GM19397 (cell line): Measurements from ENCODE around the gene RAB27A.
"Not testable (repeated sequence)": the region's sequence is repeated elsewhere in the genome, so short reads cannot be mapped to it uniquely, and the experiment has no call there.

Source experiments
- ATAC-seq: cut with Tn5 transposase; IDR thresholded peaks from one replicate; pipeline ENCODE4 v1.9.1; 2021; ENCODE audit warnings: mild to moderate bottlenecking, moderate library complexity; ENCODE audit not compliant: unreplicated experiment

The RAB27A gene

GRCh38 chr15:55282284-55282833 lies 7.3 kb downstream of the RAB27A start:
- ATAC-seq = no peak

DNA sequence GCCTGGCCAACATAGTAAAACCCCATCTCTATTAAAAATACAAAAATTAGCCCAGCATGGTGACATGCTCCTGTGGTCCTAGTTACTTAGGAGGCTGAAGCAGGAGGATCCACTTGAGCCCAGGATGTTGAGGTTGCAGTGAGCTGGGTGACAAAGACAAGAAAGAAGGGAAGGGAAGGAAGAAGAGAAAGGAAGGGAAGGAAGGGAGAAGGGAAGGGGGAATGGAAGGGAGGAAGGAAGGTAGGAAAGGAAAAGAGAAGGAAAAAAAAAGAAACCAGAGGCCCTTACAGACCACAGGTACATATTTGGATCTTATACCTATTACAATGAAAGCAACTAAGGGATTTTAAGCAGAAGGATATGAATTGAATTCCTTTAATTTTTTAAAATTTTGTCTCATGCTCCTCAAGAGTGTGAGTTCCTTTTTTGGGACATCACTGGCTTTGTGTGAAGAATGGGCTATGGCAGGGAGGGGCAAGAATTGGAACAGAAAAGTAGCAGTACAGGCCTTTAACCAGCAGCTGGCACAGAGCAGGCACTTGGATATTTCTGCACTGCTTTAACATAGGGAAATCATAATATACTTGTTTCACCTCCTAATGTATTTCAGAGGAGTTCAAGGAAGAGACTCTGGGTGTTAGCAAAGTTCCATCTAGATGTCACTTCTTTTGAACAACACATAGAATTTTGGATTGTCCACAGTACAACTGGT lies 7.9 kb downstream of the RAB27A start:
- ATAC-seq = no peak

DNA sequence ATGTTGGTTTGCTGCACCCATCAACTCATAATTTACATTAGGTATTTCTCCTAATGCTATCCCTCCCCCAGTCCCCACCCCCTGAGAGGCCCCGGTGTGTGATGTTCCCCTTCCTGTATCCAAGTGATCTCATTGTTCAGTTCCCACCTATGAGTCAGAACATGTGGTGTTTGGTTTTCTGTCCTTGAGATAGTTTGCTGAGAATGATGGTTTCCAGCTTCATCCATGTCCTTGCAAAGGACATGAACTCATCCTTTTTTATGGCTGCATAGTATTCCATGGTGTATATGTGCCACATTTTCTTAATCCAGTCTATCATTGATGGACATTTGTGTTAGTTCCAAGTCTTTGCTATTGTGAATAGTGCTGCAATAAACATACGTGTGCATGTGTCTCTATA lies 9.0 kb downstream of the RAB27A start:
- not testable (repeated sequence) for ATAC-seq

DNA sequence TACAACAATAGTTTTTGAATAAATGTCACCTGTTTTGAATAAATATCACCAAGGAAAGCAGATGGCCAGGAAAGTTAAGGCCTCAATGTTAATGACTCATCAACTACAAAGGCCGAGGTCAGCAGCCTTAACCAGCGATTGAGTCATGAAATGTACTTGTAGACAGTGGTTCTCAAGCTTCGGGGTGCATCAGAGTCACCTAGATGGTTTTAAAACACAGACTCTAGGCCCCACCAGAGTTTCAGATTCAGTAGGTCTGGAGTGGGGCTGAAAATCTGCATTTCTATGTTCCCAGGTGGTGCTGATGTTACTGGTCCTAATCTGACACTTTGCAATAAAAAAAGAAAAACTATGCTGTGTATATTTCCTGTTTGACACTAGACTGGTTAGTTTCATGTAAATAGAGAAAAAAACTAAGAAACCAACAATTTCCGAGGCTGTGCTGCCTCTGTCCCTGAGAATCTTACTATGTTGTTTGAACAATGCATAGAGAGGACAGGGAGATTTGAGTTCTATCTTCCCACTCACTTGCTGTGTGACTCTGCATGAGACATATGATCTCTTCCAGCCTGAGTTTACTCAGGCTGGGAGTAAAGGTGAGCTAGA lies 9.8 kb downstream of the RAB27A start:
- ATAC-seq = peak; percentile 83

DNA sequence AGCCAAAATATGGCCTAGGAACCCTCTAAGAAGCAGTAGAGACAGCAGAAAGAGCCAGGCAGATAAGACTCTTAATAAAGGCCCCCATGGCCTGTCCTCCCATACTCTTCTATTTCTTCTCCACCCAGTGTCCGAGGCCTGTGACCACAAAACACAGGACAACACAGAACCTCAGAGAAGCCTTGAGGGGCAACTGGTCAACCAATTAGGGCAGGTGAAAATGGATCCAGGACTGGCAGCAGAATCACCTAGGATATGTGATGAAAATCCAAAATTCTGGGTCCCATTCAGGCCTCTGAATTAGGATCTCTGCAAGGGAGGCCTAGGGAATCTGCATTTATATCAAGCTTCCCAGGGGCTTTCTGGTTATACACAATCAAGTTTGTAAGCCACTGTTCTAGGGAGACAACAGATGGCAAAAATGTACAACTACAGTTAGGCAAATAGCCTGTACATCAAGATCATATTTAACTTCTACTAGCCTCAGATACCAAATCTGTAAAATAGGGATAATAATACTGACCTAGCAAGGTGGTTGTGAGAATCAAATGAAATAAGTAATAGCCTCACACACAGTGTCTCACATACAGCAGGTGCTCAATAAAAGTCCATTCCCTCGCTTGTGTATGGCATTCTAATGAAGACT lies 10.4 kb downstream of the RAB27A start:
- ATAC-seq = no peak

DNA sequence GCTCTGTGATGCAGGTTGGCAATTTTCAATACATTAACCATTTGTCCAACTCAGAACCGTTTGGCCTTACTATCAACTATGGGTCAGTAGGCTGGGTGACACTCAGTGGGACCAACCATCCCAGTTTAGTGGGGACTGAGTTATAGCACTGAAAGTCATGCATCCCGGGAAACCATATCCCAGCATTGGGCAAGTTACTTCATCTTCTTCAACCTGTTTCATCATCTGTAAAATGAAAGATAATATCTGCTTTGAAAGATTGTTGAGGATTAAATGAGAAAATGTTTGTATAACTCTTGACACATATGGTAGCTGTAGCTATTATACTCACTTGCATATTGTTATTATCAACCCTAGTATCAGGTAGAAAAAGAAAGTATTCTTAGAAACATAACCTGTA lies 11.9 kb downstream of the RAB27A start:
- ATAC-seq = no peak

GRCh38 chr15:55277116-55277564 lies 12.5 kb downstream of the RAB27A start:
- ATAC-seq = peak; percentile 41

GRCh38 chr15:55276324-55276723 lies 13.3 kb downstream of the RAB27A start:
- ATAC-seq = no peak

DNA sequence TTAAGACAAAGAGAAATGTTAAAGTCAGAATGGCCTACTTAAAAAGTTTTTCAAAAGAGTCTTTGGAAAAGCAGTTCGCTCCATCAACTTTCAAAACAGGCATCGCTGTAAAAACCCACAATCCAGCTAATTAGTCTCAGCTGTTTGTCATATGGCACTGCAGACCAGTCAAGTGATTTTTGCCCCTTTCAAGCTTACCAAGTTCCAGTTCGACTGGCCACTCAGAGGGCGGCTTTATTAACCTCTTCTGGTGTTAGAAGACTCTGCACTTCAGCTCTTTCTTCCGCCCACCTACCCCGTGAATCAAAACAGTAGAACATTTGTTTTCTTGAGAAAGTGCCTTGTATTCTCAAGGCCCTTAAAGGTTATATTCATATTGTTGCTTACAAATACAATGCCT lies 19.3 kb downstream of the RAB27A start:
- no peak for ATAC-seq

- no peak for ATAC-seq
Measured at GRCh38 chr15:55268176-55268695, 21.4 kb downstream of the RAB27A start.

- ATAC-seq = peak; percentile 89
Measured at GRCh38 chr15:55267401-55268175, 22.0 kb downstream of the RAB27A start.

GRCh38 chr15:55266547-55266946 lies 23.1 kb downstream of the RAB27A start:
- ATAC-seq = no peak

GRCh38 chr15:55260562-55261131 lies 29.0 kb downstream of the RAB27A start:
- no peak for ATAC-seq

DNA sequence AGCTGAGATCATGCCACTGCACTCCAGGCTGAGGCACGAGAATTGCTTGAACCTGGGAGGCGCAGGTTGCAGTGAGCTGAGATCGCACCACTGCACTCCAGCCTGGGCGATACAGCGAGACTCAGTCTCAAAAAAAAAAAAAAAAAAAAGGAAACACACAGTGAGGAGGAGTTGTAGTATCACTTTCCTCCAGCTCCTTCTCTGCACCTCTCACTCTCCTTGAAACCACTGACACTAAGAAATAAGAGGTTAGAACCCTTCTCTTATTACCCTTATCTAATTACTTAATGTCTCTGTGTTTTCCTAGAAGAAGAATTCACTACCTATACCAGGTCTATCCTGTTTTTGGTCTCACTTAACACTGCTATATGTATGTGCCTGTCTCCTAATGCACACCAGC lies 31.7 kb downstream of the RAB27A start:
- no peak for ATAC-seq

- no peak for ATAC-seq
Measured at GRCh38 chr15:55257012-55257670, 32.5 kb downstream of the RAB27A start.

- ATAC-seq = no peak
Measured at GRCh38 chr15:55256281-55257011, 33.2 kb downstream of the RAB27A start.

DNA sequence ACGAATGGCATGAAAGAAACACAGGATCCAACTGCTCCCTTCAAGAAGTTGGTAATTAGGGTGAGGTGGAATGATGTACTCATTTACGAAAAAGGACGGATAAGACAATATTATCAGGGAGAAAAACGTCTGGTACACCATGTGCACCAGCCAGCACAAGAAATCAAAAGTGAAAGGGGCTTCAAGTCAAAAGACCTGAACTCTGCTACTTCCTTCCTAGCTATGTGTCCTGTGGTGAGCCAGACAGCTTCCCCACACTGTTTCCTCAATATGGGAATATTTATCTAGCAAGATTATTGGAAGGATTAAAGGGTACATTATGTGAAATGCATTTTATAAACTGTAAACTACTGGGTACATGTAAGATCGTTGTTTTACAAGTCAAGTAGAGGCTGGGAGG lies 33.9 kb downstream of the RAB27A start:
- ATAC-seq = no peak

DNA sequence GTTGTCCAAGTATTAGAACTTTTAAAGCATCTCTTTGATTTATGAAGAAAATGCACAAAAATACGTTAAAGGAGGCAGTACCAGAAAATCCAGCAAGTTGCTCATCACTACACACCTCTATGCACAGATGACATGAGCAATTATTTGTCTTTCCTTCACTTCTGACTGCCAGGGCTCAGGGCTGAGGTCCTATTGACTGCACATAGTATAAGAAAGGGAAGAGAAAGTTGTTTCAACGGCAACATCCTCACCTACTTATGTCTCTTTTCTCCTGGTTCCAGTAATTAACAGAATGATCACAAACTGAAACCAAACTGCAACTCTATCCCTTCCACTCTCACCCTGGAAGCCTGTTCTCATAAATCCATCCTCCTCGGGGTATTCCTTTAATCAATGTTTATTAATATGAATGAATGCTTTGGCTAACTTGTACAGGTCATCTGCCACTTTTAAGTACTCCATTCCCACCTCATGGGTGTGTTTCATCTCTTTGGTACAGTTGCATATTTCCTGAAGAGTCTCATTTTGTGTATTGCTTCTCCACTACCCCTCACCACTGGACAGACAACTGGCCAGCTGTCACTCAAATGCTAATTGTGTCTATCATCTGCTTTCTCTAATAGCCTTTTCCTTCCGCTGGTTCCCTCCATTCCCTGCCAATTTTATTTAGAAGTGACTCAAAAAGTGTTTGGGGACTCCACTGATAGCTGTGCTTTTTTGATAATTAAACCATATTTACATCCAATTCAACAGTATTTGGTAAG lies 34.5 kb downstream of the RAB27A start:
- no peak for ATAC-seq

DNA sequence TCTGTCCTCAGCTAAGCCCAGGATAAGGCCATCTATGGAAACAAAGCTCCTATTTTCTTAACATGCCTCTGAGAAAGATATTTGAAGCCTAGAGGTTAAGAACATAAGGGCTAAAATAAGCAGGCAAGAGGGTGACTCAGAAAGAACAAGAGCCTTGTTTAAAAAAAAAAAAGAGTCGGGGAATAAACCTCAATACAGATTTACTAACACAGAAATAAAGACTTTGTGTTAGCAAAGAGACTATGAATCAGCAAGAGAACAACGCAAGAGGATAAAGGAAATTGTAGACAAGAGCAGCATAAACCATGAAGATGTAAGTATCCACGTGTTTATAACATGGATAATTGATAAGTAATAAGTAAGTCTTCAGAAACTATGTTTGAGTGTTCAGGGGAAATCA lies 36.0 kb downstream of the RAB27A start:
- ATAC-seq = no peak
